ENCODE measurements around the gene NDUFA8.

DNA sequence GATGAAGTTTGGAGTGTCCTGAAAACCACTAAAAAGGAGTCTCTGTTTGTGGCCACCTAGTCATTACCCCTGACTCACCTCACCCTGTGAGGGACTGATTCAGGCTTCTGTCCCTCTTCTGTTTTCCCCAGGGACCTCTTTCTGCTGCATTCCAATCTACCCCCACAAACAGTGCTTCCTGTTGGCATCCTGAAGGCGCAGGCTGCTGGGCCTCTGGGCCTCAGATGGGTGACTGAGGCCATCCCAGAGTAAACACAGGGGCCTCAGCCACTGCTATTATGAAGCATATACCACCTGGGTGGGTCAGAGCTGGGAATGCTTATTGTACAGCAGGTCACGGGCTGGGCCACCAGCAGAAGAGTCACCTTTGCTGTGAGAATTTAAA, 20.1 kb upstream of the NDUFA8 start:
- TF ChIP-seq POLR2A (IDR thresholded peaks at IDR 0.05), result no peak
- TF ChIP-seq, protein P1, sequence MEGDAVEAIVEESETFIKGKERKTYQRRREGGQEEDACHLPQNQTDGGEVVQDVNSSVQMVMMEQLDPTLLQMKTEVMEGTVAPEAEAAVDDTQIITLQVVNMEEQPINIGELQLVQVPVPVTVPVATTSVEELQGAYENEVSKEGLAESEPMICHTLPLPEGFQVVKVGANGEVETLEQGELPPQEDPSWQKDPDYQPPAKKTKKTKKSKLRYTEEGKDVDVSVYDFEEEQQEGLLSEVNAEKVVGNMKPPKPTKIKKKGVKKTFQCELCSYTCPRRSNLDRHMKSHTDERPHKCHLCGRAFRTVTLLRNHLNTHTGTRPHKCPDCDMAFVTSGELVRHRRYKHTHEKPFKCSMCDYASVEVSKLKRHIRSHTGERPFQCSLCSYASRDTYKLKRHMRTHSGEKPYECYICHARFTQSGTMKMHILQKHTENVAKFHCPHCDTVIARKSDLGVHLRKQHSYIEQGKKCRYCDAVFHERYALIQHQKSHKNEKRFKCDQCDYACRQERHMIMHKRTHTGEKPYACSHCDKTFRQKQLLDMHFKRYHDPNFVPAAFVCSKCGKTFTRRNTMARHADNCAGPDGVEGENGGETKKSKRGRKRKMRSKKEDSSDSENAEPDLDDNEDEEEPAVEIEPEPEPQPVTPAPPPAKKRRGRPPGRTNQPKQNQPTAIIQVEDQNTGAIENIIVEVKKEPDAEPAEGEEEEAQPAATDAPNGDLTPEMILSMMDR (IDR thresholded peaks at IDR 0.05), result no peak
